ENCODE results near the gene TBL1X. TPM values are rescaled to one million over a fixed set of nuclear protein-coding genes. Genes with fewer than 3 reads are reported as not detected.

The TBL1X gene
- total and polyA plus RNA-seq, 2 of the 13 experiments (the other 11 are each of a cell fraction or from before 2014, with no cell fraction given) = 17.6 to 19.9 TPM

DNA sequence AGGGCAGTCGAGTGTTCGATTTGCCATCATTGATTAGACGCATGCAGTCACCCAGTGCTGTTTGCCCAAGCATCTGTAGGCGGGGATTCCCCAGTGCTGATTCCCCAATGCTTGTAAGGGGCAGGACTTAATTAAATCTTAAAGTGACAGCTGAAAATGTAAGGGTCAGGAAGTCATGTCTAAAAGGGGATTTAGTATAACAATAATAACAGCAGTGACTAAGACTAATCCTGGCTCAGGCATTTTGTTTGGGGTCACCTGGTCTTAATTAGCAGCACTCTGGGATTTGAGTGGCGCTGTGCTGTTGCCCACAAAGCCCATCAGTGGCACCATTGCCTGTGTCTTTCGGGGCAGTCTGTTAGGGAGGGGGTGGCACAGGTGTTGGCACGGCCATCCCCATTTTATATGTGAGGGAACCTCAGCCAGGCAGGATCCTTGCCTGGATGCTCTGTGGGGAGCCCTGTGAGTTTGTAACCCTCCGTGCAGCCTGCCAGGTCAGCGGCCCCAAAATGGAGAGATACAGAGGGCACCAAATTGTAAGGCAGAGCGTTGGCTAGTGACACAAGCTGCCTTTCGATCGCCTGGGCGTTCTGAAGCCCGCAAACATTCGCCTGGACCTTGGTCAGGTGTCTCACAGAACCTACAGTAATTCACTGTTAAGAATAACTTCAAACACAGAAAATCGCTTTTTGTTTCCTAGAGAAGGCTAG is 146.7 kb downstream of the TBL1X start:
- in situ Hi-C loops (cut with HindIII; ENCODE audit: extremely low pct_ligation_motif_present, low pct_unique_long_range_greater_than_20kb) (no loop called here), intact Hi-C loops (cut with micrococcal nuclease; ENCODE audit: unreplicated experiment) (loop anchor here (10.0 kb wide), 1 partner anchor 147 kb away; the partner anchor contains the start of gene TBL1X)
- Histone ChIP-seq H3K9me3 (ENCODE audit: low read length) (no peaks in the 10 kb centered on the region), H3K9ac (ENCODE audit: insufficient read depth, low read depth, low read length) (no peak overlapping the region), H3K4me1 (ENCODE audit: insufficient read depth, low read length) (peaks cover 36% of the 10 kb centered on the region), H3K4me2 (ENCODE audit: low read depth, low read length) (peak overlapping the region; percentile 51), H3K27me3 (ENCODE audit: control insufficient read depth in 1 of 2, insufficient read depth in 2 of 2, low read length in 2 of 2) (no peaks in the 10 kb centered on the region), H3K36me3 (replicated peaks in 1 of 2; ENCODE audit: control insufficient read depth in 1 of 2, insufficient read depth in 2 of 2, low read length in 2 of 2) (peaks cover 0 to 1% of the 10 kb centered on the region in 2 experiments; a peak in 1 of 5 replicates), H3K79me2 (ENCODE audit: insufficient read depth, low read length) (peaks cover 10% of the 10 kb centered on the region), H3K27ac (ENCODE audit: extremely low read length, insufficient read depth, low read length) (peak overlapping the region; percentile 44), H4K20me1 (ENCODE audit: insufficient read depth, low read length) (peaks cover 12% of the 10 kb centered on the region; the same call in 1 of the 2 replicates), H2AFZ (ENCODE audit: low read length) (no peak overlapping the region), H3K4me3 (replicated peaks in 1 of 3; ENCODE audit: insufficient read depth in 1 of 3, low read depth in 2 of 3, low read length in 3 of 3) (no peak overlapping the region; a peak in 1 of 6 replicates)
- CTCF ChIA-PET (ENCODE audit: low intra/inter-chr PET ratio, low total read pairs) = no interaction called here
- 41% methylated on average over 5 of the region's 16 CpGs for WGBS (ENCODE audit: low lambda C conversion rate)
- ATAC-seq = peak; percentile 95
- TF ChIP-seq PAXIP1 (CRISPR knock-in tag; conservative IDR thresholded peaks at IDR 0.05) (0 out of 2 replicates have a peak, but pooled peaks have one; percentile 26), ZNF687 (CRISPR knock-in tag; IDR thresholded peaks at IDR 0.05) (peak; percentile 31; the same call in 1 of the 2 replicates), ZNF296 (CRISPR knock-in tag; conservative IDR thresholded peaks at IDR 0.05) (no peak), MXI1 (IDR thresholded peaks at IDR 0.05; ENCODE audit: borderline replicate concordance, low read depth, low read length) (no peak), HNF4A (CRISPR knock-in tag; IDR thresholded peaks at IDR 0.05) (0 out of 2 replicates have a peak, but pooled peaks have one; percentile 10), RBAK (CRISPR knock-in tag; IDR thresholded peaks at IDR 0.05) (no peak), SOX6 (IDR thresholded peaks at IDR 0.05) (no peak), SOX6 (CRISPR knock-in tag; IDR thresholded peaks at IDR 0.05) (no peak)
- BruUV-seq (replicated peaks) = no TSS peak
- peak; percentile 15 for DNase-seq (ENCODE audit: low spot score)
- POLR2A ChIA-PET = no interaction called here
- FAIRE-seq = peak; percentile 8
